Measurements from ENCODE around the gene PLEKHG3.

PLEKHG3 gene

DNA sequence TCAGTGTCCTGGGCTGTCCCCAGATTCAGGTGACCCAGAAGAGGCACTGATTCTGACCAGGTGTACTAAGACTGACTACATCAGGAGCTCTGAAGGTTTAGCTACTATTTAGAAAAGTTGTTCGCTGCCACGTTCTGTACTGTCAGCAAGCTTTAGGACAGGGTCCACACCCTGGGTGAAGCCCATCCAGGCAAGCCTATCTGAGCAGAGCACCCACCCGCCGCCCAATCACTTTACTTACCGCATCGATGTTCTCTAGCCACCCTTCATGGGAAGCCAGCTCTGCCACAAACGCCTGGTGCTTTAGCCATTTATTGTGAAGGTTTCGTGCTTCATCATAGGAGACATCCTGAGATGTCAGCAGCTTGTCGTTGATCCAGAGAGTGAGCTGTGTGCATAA lies 79.8 kb downstream of the PLEKHG3 start:
- FAIRE-seq = no peak
- DNase-seq (ENCODE audit: insufficient read length, low spot score) = no peak
- TF ChIP-seq TAF1 (IDR thresholded peaks at IDR 0.05; ENCODE audit: low read depth, low read length) = no peak
- TF ChIP-seq PAX5 (IDR thresholded peaks at IDR 0.05; ENCODE audit: insufficient read depth, low read length, severe bottlenecking) = no peak
- no peak for TF ChIP-seq POLR2AphosphoS5 (IDR thresholded peaks at IDR 0.05; ENCODE audit: low read depth, low read length)
- TF ChIP-seq SPI1 (IDR thresholded peaks at IDR 0.05; ENCODE audit: low read depth, low read length) = no peak
- no peak for TF ChIP-seq POU2F2 (IDR thresholded peaks at IDR 0.05; ENCODE audit: low read depth, low read length)
- TF ChIP-seq POLR2A (IDR thresholded peaks at IDR 0.05; ENCODE audit: low read depth, low read length) = no peak

DNA sequence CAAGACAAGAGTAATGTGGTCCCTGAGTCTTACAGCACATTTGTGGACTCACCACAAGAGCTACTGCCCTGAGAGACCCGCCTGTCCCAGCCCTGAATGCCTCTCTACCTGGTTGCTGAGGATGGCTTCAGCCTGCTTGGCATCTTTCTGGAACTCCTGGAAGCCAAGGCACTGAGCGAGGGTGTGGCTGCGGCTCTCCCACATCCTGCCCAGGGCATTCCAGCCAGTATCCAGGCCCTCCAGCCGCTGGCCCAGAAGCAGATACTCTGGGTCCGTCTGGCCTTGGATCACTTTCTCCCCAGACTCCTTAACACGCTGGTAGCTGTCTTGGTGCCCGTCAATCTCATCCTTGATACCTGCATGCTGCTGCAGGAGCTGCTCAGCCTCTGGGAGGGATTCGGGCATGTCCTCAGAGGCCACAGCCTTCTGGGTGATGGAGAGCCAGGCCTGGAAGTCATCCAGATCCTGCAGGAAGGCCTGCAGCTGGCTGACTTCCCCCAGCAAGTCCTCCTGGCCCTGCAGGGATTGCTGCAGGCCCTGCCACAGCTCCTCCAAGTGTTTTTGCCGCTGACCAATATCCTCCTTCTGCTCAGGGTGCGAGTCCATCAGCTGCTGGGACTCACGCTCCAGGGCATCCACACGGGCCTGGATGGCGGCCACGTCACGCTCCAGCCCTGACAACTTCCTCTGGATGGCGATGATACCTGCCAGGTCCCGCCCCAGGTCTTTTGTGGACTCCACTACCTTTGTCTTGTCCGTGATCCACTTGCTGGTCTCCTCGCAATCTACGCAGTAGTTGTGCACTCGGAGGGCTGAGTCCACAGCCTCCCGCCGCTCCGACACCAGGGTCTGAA lies 82.3 kb downstream of the PLEKHG3 start:
- FAIRE-seq (no peak), DNase-seq (ENCODE audit: insufficient read length, low spot score) (no peak)
- TF ChIP-seq POU2F2 (IDR thresholded peaks at IDR 0.05; ENCODE audit: low read depth, low read length) (no peak), POLR2A (IDR thresholded peaks at IDR 0.05; ENCODE audit: low read depth, low read length) (no peak), TAF1 (IDR thresholded peaks at IDR 0.05; ENCODE audit: low read depth, low read length) (no peak), SPI1 (IDR thresholded peaks at IDR 0.05; ENCODE audit: low read depth, low read length) (no peak), PAX5 (IDR thresholded peaks at IDR 0.05; ENCODE audit: insufficient read depth, low read length, severe bottlenecking) (no peak), POLR2AphosphoS5 (IDR thresholded peaks at IDR 0.05; ENCODE audit: low read depth, low read length) (no peak)

DNA sequence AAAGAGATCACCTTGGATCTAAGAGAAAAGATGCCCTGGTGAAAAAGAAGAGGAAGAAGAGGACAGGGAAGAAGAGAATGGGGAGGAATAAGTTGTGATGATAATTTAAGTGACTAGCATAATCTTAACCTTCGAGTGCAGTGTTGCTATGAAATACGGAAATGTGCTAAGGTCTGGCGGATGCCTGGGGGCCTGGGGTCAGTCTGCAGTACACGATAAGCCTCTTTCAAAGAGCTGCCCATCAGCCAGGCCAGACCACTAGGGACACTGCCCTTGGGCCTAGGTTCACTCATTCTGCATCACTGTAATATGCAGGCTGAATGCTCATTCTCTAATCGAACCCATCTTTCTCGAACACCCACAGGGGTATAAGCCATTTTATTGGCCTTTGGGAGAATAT lies 83.4 kb downstream of the PLEKHG3 start:
- FAIRE-seq (no peak), DNase-seq (ENCODE audit: insufficient read length, low spot score) (no peak)
- TF ChIP-seq POU2F2 (IDR thresholded peaks at IDR 0.05; ENCODE audit: low read depth, low read length) (no peak), TAF1 (IDR thresholded peaks at IDR 0.05; ENCODE audit: low read depth, low read length) (no peak), SPI1 (IDR thresholded peaks at IDR 0.05; ENCODE audit: low read depth, low read length) (no peak), PAX5 (IDR thresholded peaks at IDR 0.05; ENCODE audit: insufficient read depth, low read length, severe bottlenecking) (no peak), POLR2A (IDR thresholded peaks at IDR 0.05; ENCODE audit: low read depth, low read length) (no peak), POLR2AphosphoS5 (IDR thresholded peaks at IDR 0.05; ENCODE audit: low read depth, low read length) (no peak)

DNA sequence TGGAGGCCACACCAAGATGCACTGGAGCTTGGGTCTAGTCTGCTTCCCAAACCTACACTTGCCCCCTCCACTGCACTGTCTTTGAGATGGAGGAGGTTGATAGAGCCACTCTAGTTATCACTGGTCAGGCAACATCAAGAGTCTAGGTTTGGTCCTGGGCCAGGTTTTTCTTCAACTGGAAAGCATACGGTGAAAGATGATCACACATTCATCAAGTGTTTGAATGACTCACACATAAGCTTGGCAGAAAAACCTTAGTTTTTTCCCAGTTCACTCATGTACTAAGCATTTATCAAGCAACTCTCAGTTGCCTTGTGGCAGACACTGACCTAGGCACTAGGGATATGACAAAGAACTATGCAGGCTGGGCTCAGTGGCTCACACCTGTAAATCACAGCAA lies 84.5 kb downstream of the PLEKHG3 start:
- DNase-seq (ENCODE audit: insufficient read length, low spot score) (no peak), FAIRE-seq (no peak)

DNA sequence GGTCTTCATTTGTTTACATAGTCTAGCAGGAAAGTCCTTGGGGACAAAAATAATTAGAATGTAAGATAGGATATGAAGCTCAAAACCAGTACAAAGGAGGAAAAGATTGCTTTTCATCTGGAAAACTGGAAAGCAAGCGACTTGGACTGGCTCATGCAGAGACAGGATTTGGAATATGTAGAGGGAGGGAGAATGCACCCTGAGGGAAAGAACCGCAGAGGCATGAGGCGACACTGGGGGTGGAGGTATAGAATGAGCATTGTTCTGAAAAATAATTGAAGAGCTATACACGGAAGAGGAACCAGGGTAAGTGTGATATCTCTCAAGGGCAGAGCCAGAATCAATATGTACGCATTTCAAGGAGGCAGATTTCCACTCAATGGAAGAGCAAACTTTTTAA lies 85.5 kb downstream of the PLEKHG3 start:
- DNase-seq (ENCODE audit: insufficient read length, low spot score) = no peak
- TF ChIP-seq PAX5 (IDR thresholded peaks at IDR 0.05; ENCODE audit: insufficient read depth, low read length, severe bottlenecking) = no peak
- TF ChIP-seq POLR2A (IDR thresholded peaks at IDR 0.05; ENCODE audit: low read depth, low read length) = no peak
- no peak for TF ChIP-seq POLR2AphosphoS5 (IDR thresholded peaks at IDR 0.05; ENCODE audit: low read depth, low read length)
- no peak for TF ChIP-seq POU2F2 (IDR thresholded peaks at IDR 0.05; ENCODE audit: low read depth, low read length)
- no peak for TF ChIP-seq SPI1 (IDR thresholded peaks at IDR 0.05; ENCODE audit: low read depth, low read length)
- TF ChIP-seq TAF1 (IDR thresholded peaks at IDR 0.05; ENCODE audit: low read depth, low read length) = no peak

More for the DNA sequence above, 84.5 kb downstream of the PLEKHG3 start:
- TF ChIP-seq POLR2A (IDR thresholded peaks at IDR 0.05; ENCODE audit: low read depth, low read length) (no peak), SPI1 (IDR thresholded peaks at IDR 0.05; ENCODE audit: low read depth, low read length) (no peak), TAF1 (IDR thresholded peaks at IDR 0.05; ENCODE audit: low read depth, low read length) (no peak), PAX5 (IDR thresholded peaks at IDR 0.05; ENCODE audit: insufficient read depth, low read length, severe bottlenecking) (no peak), POLR2AphosphoS5 (IDR thresholded peaks at IDR 0.05; ENCODE audit: low read depth, low read length) (no peak), POU2F2 (IDR thresholded peaks at IDR 0.05; ENCODE audit: low read depth, low read length) (no peak)

DNA sequence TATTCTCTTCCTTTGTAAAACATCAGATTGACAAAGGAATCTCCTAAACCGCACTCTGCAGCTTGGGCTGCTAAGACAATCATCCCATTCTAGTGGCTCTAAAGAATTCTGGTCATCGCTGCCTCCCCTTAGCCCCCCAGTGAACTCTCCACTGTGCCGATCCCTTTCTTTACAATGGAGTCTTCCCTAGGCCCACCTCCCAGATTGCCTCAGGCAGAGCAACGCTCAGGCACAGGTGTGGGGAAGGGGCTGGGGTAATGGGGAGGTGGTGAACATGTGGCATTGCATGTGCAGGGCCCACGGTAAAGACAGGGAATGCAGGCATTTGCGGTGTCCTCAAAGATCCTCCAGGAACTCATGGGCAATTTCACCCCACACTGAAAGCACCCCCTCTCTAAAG lies 86.3 kb downstream of the PLEKHG3 start:
- FAIRE-seq = no peak
- no peak for DNase-seq (ENCODE audit: insufficient read length, low spot score)
- TF ChIP-seq TAF1 (IDR thresholded peaks at IDR 0.05; ENCODE audit: low read depth, low read length) (no peak), POLR2A (IDR thresholded peaks at IDR 0.05; ENCODE audit: low read depth, low read length) (no peak), POU2F2 (IDR thresholded peaks at IDR 0.05; ENCODE audit: low read depth, low read length) (no peak), POLR2AphosphoS5 (IDR thresholded peaks at IDR 0.05; ENCODE audit: low read depth, low read length) (no peak), PAX5 (IDR thresholded peaks at IDR 0.05; ENCODE audit: insufficient read depth, low read length, severe bottlenecking) (no peak)

More for the DNA sequence above, 85.5 kb downstream of the PLEKHG3 start:
- FAIRE-seq = no peak

DNA sequence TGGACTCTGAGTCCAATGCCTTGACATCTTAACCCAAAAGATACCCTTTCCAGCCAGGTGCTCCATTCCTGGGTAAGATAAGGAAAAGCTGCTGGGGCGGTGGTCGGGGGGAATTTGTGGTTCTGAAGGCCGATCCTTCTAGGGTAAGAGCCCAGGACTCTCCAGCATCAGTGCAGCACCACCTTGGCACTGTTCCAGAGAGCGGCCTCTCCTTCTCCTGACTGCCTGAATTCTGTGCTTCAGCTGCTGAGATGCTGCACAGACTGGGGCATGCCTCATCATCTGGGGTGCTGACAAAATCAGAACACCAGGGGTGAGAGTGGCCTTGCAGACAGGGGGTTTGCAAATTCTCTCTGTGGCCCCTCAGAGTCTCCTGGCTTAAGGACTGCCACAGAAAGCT lies 88.0 kb downstream of the PLEKHG3 start:
- no peak for FAIRE-seq
- TF ChIP-seq TAF1 (IDR thresholded peaks at IDR 0.05; ENCODE audit: low read depth, low read length) = no peak
- TF ChIP-seq POLR2AphosphoS5 (IDR thresholded peaks at IDR 0.05; ENCODE audit: low read depth, low read length) = no peak
- TF ChIP-seq PAX5 (IDR thresholded peaks at IDR 0.05; ENCODE audit: insufficient read depth, low read length, severe bottlenecking) = no peak

DNA sequence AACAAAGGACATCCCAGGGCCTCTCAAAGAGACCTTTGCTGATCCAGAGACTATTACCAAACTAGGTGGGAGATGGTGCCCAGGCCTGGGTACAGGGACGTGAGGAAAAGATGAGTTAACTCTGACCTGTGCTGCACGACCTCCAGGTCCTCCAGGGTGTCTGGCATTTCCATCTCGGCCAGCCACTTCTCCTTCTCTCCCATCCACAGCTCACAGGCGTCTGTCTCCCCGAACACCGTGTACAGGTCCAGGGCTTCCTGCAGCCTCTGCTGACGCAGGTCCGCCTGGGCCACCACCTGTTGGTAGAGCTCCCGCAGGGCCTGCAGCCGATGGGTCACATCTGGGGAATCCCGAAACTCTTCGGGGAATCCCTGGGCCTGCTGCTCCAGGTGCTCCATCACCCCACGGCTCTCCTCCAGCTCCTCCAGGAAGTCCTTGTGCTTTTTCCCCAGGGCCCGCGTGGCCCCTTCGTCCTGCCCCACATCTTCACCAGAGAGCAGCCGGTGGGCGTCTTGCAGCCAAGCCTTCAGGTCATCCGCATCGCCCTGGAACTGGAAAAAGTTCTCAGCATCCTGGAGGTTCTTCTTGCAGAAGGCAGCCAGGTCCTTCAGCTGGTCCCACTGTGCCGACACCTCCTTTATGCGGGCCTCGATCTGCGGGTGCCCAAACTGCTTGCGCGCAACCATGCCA lies 88.8 kb downstream of the PLEKHG3 start:
- FAIRE-seq (no peak), DNase-seq (ENCODE audit: insufficient read length, low spot score) (no peak)
- TF ChIP-seq SPI1 (IDR thresholded peaks at IDR 0.05; ENCODE audit: low read depth, low read length) (no peak), POLR2A (IDR thresholded peaks at IDR 0.05; ENCODE audit: low read depth, low read length) (no peak)

More for the DNA sequence above, 88.0 kb downstream of the PLEKHG3 start:
- no peak for DNase-seq (ENCODE audit: insufficient read length, low spot score)

DNA sequence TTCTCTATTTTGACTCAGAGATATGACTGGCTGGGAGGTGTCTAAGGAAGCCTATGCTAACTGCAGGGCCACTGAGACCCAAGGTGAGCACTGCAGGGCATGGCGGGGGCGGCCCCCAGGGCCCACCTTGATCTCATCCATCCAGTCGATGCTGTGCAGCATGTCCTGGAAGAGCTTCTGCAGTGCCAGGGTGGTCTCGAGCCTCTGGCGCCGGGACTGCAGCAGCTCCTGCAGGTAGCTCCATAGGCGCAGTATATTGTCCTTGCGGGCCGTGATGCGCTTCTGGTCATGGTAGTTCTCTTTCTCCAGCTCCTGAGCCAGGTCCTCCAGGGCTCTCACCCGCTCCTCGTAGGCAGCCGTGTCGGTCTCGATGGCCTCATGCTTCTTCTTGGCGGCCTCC lies 91.0 kb downstream of the PLEKHG3 start:
- TF ChIP-seq PAX5 (IDR thresholded peaks at IDR 0.05; ENCODE audit: insufficient read depth, low read length, severe bottlenecking) (no peak), SPI1 (IDR thresholded peaks at IDR 0.05; ENCODE audit: low read depth, low read length) (no peak), POLR2A (IDR thresholded peaks at IDR 0.05; ENCODE audit: low read depth, low read length) (no peak), POLR2AphosphoS5 (IDR thresholded peaks at IDR 0.05; ENCODE audit: low read depth, low read length) (no peak), TAF1 (IDR thresholded peaks at IDR 0.05; ENCODE audit: low read depth, low read length) (no peak), POU2F2 (IDR thresholded peaks at IDR 0.05; ENCODE audit: low read depth, low read length) (no peak)
- DNase-seq (ENCODE audit: insufficient read length, low spot score) = no peak

More for the DNA sequence above, 91.0 kb downstream of the PLEKHG3 start:
- FAIRE-seq = no peak

Measured in GM12891 (cell line).